HG02938 (cell line): ENCODE measurements around the gene STIP1.
A peak's percentile ranks its signal among the peaks of the same experiment; 100 is the strongest.

Source experiments
- ATAC-seq: cut with Tn5 transposase; IDR thresholded peaks from one replicate; pipeline ENCODE4 v1.9.1; 2021; ENCODE audit warnings: mild to moderate bottlenecking, moderate library complexity; ENCODE audit not compliant: unreplicated experiment

Gene STIP1

DNA sequence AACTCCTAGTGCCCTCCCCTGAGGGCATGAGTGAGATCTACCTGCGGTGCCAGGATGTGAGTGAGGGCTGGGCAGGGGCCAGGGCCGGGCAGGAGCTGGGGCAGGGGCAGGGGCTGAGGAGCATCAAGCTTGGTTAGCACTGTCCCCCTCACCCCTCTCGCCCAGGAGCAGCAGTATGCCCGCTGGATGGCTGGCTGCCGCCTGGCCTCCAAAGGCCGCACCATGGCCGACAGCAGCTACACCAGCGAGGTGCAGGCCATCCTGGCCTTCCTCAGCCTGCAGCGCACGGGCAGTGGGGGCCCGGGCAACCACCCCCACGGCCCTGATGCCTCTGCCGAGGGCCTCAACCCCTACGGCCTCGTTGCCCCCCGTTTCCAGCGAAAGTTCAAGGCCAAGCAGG is 34.3 kb downstream of the STIP1 start:
- no peak for ATAC-seq

DNA sequence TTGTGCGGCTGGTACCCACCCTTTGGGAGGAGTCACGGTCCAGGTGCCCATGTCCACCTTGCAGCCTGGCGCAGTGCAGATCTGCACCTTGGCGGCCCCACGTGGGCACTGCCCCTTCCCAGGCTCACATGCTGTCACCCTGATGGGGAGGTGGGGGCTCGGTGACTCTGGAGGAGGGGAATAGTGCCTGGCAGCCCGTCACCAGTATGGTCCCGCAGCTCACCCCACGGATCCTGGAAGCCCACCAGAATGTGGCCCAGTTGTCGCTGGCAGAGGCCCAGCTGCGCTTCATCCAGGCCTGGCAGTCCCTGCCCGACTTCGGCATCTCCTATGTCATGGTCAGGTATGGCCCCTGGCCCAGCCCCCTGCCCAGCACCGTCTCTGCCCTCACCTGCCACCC is 34.8 kb downstream of the STIP1 start:
- no peak for ATAC-seq

DNA sequence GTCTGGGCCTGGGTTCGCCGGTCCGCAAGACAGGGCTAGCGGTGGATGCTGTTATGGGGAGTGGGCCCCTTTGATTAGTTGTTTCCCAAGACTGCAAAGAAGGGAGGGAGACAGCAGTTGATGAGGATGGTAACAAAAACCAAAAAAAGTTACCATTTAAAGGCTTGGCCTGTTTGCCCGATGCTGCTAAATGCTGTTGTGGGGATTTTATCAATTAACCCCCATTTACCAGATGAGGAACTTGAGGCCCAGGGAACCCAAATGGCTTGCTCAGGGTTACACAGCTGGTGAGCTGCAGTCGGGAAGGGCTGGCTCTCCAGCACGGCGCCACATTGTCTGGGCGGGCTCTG is 36.7 kb downstream of the STIP1 start:
- ATAC-seq = no peak

DNA sequence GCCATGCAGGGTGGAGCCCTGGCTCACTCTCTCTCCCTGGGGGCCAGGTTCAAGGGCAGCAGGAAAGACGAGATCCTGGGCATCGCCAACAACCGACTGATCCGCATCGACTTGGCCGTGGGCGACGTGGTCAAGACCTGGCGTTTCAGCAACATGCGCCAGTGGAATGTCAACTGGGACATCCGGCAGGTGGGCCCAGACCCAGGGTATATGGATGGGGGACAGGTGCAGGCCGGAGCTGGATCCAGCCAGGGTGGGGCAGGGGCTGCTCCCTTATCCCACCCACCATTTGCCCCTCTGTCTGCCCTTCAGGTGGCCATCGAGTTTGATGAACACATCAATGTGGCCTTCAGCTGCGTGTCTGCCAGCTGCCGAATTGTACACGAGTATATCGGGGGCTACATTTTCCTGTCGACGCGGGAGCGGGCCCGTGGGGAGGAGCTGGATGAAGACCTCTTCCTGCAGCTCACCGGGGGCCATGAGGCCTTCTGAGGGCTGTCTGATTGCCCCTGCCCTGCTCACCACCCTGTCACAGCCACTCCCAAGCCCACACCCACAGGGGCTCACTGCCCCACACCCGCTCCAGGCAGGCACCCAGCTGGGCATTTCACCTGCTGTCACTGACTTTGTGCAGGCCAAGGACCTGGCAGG is 37.2 kb downstream of the STIP1 start:
- no peak for ATAC-seq

DNA sequence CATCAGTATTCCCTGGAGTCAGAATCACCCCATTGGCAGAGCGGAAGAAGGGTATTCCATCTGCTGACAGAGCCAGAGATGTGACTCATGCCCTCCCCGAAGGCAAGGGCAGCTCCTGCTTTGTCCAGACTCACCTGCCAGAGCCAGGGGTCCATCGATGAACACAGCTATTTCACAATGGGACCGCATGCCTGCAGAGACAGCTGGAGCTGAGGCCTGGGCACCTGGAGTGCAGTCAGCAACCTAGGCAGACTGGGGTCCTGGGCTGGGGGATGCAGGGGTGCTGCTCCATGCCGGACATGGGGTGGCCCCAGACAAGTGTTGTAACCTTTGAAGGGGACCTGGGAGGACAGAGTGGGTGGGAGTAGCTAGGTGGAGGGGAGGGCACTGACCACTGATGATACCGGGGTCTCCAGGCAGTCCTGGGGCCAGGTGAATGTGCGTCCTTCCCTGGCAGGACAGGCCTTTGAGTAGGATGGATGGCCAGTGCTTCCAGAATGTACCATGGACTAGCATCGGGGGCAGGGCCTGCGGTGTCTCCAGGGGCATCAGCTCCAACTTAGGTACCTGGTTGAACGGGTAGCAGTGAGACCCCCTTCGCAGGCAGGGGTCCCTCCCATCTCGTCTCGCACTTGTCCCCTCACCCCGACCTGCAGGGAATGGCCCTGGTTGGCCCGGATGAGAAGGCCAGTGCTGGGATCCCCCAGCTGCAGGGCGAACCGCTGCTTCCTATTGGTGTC is 38.4 kb downstream of the STIP1 start:
- ATAC-seq = no peak

DNA sequence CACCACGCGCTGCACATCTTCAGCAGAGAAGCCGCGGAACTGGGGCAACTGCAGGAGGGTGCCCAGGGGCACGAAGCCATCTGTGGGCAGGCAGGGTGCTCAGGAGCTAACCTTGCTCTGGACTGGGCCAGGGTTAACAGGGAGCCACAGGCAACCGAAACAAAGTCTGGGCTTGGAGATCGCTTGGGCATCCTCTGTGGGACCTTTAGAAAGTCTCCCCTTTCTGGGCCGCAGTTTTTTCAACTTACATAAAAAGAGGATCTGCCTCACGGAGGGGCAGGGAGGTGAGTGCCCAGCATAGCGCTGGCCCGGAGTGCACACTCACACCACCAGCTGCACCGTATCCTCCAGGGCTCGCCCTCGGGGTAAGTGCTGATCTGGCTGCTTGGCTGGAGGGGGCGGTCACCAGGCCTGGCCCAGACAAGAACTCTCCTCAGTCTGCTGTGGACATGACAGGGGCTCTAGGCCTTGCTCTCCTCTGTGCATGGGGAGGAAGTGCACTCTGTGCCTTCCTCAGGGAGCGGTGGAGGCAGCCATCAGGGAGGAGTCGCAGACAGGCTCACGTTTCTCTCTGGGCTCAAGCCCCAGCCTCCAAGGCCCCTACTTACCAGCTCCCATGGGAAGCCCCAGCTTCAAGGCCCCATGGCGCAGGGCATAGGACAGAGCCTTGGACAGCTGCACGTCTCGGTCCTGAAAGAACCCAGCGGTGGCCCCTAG is 39.1 kb downstream of the STIP1 start:
- ATAC-seq = no peak

DNA sequence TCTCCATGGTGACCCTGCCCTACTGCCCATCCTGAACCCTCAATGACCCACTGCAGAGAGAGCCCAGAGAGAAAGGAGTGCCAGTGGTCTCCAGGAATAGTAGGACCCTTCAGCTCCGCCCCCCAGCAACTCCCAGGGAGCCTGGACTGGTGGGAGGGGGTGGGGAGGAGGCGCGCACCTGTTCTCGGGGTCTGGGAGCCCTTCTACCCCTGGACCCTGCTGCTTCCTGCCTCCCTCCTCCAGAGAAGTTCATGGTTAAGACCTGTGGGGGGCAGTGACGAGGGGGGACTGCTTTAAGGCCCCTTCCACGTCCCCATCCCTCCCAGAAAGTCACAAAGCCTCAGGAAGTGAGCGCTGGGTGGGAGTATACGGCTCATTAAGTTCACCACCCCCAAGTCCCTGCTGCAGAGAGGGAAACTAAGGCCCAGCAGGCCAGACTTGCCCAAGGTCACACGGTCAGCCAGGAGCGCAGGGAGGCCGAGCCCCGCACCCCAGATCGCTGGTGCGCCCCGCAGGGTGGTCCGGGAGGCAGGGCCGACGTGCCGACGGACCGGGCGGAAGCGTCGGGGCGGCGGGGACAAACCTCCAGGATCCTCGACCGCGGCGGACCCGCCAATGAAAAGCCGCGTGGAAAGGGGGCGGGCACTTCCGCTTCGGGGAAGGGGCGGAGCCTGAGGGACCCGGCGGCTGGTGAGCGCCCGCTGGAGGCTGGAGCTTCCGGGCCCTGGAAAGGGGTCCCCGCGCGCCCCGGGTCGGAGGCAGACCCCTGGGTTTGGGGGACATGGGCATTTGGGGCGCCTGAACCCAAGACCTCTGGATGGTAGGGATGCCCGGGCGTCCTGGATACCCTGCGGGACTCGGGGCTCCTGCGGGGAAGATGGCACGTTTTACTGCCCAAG is 39.9 kb downstream of the STIP1 start, which contains the start of the genes NUDT22 and TRPT1:
Gene NUDT22, plus strand, starts transcription at position 667 of the 899 bp plus-strand sequence. CDS start 379 bp downstream, outside the sequence.
Gene TRPT1, minus strand, starts transcription at position 579 of the 899 bp plus-strand sequence. Its CDS starts 326 bp downstream, at position 253.
- ATAC-seq = no peak

DNA sequence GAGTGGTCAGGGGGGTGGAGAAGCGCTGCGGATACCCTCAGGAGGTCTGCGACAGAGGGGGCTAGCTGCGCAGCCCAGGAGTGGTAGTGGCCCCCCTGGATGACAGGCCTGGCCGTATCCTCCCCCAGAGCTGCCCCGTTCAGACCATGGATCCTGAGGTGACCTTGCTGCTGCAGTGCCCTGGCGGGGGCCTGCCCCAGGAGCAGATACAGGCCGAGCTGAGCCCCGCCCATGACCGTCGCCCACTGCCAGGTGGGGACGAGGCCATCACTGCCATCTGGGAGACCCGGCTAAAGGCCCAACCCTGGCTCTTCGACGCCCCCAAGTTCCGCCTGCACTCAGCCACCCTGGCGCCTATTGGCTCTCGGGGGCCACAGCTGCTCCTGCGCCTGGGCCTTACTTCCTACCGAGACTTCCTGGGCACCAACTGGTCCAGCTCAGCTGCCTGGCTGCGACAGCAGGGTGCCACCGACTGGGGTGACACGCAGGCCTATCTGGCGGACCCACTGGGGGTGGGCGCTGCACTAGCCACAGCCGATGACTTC is 40.6 kb downstream of the STIP1 start:
- ATAC-seq = no peak

DNA sequence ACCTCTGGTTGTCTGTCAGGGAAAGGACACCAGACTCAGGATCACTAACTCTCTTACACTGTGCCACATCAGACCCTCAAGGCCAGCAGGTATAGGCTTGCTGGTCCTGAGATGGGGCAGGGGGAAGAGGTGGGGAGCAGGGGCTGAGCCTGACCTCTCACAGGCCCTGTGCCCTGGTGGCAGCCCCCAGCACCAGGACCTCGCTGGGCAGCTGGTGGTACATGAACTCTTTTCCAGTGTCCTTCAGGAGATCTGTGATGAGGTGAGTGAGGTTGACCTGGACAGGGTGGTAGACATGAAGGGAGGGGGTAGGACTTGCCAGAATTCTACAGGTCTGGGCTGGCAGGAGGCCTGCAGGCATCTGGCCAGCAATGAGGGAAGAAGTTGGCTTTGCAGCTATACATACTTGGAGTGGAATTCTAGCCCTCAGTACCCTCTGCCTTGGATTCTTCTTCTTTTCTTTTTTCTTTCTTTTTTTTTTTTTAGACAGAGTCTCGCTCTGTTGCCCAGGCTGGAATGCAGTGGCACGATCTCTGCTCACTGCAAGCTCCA is 41.5 kb downstream of the STIP1 start:
- ATAC-seq = no peak

DNA sequence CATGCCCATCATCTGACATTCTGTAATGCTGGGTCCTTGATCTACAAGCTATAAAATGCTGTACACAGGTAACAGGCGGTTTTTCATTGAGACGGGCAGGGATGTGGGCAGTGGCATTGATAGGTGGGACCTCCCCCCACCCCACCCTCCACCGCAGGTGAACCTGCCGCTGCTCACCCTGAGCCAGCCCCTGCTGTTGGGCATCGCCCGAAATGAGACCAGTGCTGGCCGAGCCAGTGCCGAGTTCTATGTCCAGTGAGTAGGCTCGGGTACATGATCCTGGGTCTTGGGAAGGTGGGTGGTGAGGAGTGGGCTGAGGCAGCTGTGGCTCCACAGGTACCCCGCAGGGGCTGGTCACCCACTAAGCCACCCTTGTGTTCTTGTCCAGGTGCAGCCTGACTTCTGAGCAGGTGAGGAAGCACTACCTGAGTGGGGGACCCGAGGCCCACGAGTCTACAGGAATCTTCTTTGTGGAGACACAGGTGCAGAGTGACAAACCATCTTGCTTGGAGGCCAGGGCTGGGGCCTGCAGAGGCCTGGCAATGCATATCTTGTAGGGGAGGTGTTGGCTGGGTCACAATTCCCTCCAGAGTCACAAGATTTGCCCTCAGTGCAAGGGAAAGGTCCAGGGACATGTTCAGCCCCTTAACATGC is 43.2 kb downstream of the STIP1 start:
- ATAC-seq = no peak

DNA sequence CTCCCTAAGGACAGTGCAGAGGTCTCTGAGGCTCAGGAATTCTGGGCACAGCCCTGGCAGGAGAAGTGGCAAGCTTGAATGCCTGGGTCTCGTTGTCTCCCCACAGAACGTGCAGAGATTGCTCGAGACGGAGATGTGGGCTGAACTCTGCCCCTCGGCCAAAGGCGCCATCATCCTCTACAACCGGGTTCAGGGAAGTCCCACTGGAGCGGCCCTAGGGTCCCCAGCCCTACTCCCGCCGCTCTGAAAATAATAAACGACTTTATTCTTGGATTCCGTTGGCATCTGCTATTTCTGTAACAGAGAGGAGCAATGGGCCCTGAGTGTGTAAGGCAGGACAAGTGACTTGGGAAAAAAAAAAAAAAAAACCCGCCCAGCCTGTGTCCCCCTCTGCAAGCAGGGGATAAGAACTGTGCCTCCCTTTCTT is 43.8 kb downstream of the STIP1 start:
- ATAC-seq = no peak

DNA sequence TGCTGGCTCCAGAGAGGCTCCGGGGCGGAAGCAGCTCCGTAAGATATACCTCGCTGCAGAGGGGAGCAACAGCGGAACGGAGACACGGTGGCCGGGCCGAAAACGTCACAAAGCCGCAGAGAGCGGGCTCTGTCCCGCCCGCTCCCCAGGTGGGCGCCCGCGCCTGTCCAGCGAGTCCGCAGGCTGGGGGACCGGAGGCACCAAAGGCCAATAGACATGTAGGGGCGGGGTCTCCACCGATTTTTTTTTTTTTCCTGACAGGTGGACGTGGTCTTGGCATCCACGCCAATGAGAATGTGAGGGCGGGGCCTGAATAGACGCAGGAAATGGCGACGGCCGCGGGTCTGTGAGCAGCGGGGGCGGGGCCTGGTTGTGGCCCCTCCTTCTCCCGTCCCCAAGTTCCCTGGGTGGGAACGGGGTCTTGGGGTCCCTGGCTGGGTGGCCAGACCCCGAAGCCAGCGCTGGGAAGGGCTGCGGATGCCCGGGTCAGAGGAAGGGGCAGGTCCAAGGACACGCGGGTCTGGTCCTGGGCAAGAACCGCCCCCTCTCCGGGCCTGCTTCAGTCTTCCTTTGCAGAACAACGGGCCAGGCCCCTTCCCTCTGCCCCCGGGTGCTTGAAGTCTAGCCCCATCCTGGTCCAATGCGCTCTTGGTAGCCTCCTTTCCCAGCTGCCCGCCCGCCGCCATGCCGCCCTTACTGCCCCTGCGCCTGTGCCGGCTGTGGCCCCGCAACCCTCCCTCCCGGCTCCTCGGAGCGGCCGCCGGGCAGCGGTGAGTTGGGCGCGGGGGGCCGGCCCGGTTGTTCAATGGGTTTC is 44.4 kb downstream of the STIP1 start, which contains the start of gene DNAJC4:
Gene DNAJC4, plus strand, starts transcription at position 378 of the 814 bp plus-strand sequence. Its CDS starts 307 bp downstream, at position 685.
- peak; percentile 43 for ATAC-seq

DNA sequence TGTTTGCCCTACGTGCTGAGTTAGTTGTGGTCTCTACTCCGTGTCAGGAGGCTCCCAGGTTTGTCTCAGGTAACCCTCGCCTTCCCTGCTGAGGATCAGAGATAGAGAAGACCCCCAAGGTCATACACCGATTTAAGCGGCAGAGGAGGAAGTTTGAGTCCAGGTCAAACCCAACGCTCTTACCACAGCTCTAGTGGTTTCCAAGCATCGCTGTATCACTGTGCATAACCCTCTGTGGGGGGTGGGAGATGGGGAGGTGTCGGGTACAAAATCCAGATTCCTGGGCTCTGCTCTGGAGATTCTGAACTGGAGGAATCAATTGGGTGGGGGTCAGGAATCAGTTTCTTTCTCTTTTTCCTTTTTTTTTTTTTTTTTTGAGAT is 45.0 kb downstream of the STIP1 start:
- ATAC-seq = no peak

DNA sequence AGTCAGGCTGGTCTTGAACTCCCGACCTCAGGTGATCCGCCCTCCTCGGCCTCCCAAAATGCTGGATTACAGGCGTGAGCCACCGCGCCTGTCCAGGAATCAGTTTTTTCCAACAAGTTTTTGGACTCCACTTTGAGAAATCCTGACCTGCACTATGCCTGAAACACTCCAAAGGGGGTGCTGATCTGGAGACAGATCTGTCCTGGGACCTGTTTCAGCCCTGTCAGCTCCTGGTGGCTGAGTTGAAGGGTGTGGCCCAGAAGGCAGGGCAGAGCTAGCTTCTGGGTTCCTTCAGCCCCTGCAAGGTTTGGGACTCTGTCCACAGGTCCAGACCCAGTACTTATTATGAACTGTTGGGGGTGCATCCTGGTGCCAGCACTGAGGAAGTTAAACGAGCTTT is 45.6 kb downstream of the STIP1 start:
- ATAC-seq = no peak

DNA sequence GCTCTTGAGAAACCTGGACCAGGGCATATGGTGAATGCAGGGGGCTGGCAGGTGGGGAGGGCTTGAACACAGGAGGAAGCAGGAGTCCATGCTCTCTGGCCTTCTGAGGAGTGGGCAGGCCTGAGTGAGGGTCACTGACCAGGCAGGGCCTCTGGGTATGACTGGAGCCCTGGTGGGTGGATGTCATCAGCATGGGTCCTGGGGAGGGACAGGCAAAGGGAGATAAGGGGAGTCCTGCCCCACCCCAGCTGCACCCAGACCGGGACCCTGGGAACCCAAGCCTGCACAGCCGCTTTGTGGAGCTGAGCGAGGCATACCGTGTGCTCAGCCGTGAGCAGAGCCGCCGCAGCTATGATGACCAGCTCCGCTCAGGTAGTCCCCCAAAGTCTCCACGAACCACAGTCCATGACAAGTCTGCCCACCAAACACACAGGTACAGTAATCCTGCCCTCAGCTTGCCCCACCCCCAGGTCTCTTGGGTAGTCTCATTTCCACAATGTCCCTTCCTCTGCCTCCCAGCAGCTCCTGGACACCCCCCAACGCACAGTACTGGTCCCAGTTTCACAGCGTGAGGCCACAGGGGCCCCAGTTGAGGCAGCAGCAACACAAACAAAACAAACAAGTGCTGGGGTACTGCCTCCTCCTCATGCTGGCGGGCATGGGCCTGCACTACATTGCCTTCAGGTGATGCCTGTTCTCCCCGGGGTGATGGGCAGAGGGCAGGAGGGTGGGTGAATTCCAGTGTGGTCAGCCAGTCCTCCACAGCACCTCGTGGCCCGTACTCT is 46.4 kb downstream of the STIP1 start:
- no peak for ATAC-seq

DNA sequence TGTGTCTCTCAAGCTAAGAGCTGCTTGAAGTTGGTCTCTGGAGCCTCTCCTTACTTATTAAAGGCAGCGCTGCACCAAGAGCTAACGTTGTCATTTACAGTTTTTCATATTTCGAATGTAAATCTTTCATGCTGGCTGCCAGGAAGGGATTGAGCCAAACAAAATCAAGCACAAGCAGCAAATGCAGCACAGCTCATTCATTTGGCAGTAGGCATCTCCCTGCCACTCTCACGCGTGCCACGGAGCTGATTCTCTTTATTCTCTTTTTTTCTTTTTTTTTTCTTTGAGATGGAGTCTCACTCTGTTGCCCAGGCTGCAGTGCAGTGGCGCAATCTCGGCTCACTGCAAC is 47.0 kb downstream of the STIP1 start:
- ATAC-seq = no peak

DNA sequence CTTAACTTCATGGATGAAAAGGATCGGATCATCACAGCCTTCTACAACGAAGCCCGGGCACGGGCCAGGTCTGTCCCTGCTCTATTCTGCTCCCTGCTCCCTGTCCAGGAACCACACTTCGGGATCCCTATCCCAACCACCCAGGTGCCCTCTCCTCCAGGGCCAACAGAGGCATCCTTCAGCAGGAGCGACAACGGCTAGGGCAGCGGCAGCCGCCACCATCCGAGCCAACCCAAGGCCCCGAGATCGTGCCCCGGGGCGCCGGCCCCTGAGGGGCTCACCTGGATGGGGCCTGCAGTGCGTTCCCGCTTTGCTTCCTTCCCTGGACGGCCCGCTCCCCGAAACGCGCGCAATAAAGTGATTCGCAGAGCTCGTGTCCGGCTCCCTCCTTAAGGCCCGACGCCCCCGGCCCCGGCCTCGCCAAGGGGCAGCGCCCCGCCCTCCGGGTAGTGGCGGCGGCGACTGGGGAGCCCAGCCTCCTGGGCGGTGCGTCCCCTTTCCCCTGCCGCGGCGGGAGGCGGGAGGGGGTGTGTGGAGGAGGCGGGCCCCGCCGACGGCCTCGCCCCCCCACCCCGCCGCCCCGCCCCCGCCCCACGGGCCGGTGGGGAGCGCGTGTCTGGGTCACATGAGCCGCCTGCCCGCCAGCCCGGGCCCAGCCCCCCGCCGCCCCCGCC is 48.1 kb downstream of the STIP1 start, which contains the start of gene VEGFB:
Gene VEGFB, plus strand, starts transcription at position 672 of the 674 bp plus-strand sequence. CDS start 250 bp downstream, outside the sequence.
- ATAC-seq = no peak
